HG03354 (cell line): ENCODE results near the gene TMEM106C.

ENCODE experiments used
- ATAC-seq: cut with Tn5 transposase; IDR thresholded peaks from one replicate; pipeline ENCODE4 v1.9.1; 2021; ENCODE audit warnings: mild to moderate bottlenecking; ENCODE audit not compliant: unreplicated experiment, poor library complexity, severe bottlenecking

TMEM106C gene

DNA sequence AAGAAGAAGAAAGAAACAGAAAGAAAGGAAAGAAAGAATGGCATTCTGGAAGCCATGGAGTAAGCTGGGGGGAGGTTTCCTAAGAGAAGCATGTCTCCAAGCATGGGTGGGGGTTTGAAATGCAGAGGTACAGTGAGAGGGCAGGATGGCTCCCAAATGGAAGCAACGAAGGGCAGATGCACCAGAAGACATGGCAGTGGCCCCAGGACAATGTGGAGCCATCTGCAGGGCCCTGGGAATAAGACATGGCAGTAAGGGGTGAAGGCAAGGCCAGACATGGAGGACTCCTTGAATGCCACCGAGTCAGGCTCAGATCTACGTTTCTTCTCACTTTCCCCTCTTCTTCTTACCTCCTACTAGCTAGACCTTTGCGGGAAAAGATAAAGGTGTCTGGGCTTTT is 45.6 kb downstream of the TMEM106C start:
- no peak for ATAC-seq

- no peak for ATAC-seq
Observed at GRCh38 chr12:48009471-48009870, 46.1 kb downstream of the TMEM106C start.

GRCh38 chr12:48010366-48010970 is 47.1 kb downstream of the TMEM106C start:
- no peak for ATAC-seq

- no peak for ATAC-seq
Observed at GRCh38 chr12:48012070-48012469, 48.7 kb downstream of the TMEM106C start.

- ATAC-seq, result no peak
Observed at GRCh38 chr12:48013287-48013686, 49.9 kb downstream of the TMEM106C start.

GRCh38 chr12:48015129-48015528 is 51.7 kb downstream of the TMEM106C start:
- no peak for ATAC-seq

- ATAC-seq, result no peak
Observed at GRCh38 chr12:48015954-48016353, 52.6 kb downstream of the TMEM106C start.

DNA sequence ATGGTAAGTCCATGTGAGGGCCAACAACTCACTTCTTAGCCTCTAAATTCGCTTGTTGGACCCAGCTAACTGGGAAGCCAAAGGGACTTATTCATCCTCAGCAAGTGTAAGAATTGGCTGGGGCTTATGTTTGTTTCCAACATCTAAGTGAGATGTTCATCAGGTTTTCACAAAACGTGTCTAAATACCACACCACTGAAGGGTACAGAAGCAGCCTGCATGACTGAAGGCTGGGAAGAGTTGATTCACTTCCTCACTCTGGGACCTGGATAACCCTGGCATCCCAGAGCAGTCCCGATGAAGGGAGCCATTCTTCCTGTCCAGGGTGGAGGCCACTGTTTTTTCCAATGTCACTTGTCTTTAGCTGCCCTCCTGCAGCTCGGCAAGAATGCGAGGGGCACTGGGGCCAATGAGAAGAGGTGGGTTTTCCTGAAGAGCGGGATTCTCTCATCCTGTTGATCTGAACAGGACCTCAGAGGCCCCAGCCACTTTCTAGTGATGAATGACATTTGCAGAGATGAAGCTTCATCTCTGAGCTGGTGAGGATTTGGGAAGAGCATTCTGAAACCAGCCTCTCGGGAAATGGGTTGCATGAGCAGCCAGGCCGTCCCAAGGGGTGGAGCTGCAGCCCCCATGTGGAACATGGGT is 53.1 kb downstream of the TMEM106C start:
- no peak for ATAC-seq

GRCh38 chr12:48017496-48017895 is 54.1 kb downstream of the TMEM106C start:
- no peak for ATAC-seq

- no peak for ATAC-seq
Observed at GRCh38 chr12:48017921-48018617, 54.7 kb downstream of the TMEM106C start.
